Neutrophil (primary cell): ENCODE measurements around the gene NOP56.

Source experiments
- H3K27ac ChIP-seq: fragments of 200-600 bp; sonication (generic); 2 replicates; pipeline ENCODE4 v1.5.1; 2016; ENCODE audit warnings: mild to moderate bottlenecking, moderate library complexity
- H3K27me3 ChIP-seq: fragments of 200-600 bp; sonication (generic); 2 replicates; pipeline ENCODE4 v1.6.0; 2016; ENCODE audit warnings: mild to moderate bottlenecking
- H3K36me3 ChIP-seq: fragments of 200-600 bp; sonication (generic); 2 replicates; pipeline ENCODE4 v1.5.1; 2017
- H3K4me1 ChIP-seq, 2 experiments: fragments of 200-600 bp in 1 of 2; sonication (generic) in 1 of 2; 1 replicate in 1 of 2; 2 replicates in 1 of 2; pipeline versions ENCODE4 v1.5.1 to v1.6.1; 2013 to 2016; ENCODE audit warnings: low read depth in 1 of 2, low read length in 1 of 2, mild to moderate bottlenecking in 1 of 2, moderate library complexity in 1 of 2; ENCODE audit not compliant: control insufficient read depth in 1 of 2, insufficient read depth in 1 of 2
- H3K4me3 ChIP-seq, 2 experiments: fragments of 200-600 bp in 1 of 2; sonication (generic) in 1 of 2; 1 replicate in 1 of 2; 2 replicates in 1 of 2; pipeline ENCODE4 v1.5.1; 2013 to 2016; ENCODE audit warnings: low read depth in 1 of 2, low read length in 1 of 2, mild to moderate bottlenecking in 1 of 2, moderate library complexity in 1 of 2
- H3K9me3 ChIP-seq: fragments of 200-600 bp; sonication (generic); 2 replicates; pipeline ENCODE4 v1.5.1; 2016
- TF ChIP-seq, protein P1 (sequence below): fragments of 200-600 bp; sonication (generic); IDR thresholded peaks from 2 replicates; pipeline ENCODE4 v1.5.1; 2016; ENCODE audit warnings: antibody characterized with exemption

NOP56 gene

DNA sequence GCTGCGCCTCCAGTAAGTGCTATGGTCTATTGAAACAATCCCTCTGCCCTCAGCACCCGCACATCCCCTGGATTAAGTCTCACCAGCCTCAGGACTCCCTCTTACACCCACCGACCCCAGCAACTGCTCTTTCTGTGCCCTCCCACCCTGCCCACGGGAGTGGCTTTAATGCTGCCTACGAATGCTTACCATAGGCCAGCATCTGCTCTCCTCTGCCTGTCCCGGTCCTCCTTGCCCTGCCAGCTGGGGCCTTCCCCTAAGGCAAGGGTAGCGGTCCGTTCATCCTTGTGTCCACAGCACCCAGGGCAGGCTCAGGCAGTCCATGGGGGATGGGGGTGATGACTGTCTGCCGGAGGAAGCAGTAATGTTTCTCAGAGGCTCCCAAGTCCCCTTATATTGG lies 44.2 kb downstream of the NOP56 start:
- Histone ChIP-seq H3K4me1 (peaks cover 9 to 12% of the 10 kb centered on the region in 2 experiments), H3K27ac (no peak overlapping the region), H3K9me3 (no peaks in the 10 kb centered on the region), H3K36me3 (no peaks in the 10 kb centered on the region), H3K27me3 (peaks cover 90% of the 10 kb centered on the region), H3K4me3 (no peak overlapping the region)
- TF ChIP-seq, protein P1, sequence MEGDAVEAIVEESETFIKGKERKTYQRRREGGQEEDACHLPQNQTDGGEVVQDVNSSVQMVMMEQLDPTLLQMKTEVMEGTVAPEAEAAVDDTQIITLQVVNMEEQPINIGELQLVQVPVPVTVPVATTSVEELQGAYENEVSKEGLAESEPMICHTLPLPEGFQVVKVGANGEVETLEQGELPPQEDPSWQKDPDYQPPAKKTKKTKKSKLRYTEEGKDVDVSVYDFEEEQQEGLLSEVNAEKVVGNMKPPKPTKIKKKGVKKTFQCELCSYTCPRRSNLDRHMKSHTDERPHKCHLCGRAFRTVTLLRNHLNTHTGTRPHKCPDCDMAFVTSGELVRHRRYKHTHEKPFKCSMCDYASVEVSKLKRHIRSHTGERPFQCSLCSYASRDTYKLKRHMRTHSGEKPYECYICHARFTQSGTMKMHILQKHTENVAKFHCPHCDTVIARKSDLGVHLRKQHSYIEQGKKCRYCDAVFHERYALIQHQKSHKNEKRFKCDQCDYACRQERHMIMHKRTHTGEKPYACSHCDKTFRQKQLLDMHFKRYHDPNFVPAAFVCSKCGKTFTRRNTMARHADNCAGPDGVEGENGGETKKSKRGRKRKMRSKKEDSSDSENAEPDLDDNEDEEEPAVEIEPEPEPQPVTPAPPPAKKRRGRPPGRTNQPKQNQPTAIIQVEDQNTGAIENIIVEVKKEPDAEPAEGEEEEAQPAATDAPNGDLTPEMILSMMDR: no peak

DNA sequence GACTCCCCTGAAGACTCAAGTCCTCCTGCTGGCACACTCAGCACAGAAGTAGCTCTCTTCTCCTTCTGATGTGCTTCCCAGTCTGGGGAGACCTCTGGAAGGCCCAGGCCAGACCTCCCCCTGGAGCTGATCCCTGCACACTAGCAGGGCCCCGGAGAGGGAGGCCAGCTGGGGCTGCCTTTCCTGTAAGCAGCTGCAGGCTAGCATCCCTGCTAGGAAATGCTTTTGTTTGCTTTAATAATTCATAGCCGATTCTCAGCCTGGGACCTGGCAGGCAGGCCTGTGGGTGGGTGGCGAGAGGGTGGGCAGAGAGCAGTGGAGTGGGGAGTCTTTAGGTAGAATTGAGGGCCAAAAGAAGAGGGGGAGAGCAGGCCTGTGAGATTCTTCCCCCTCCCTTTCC lies 45.3 kb downstream of the NOP56 start:
- peaks cover 85% of the 10 kb centered on the region for H3K27me3 ChIP-seq
- no peaks in the 10 kb centered on the region for H3K36me3 ChIP-seq
- peaks cover 5 to 6% of the 10 kb centered on the region in 2 experiments for H3K4me1 ChIP-seq

DNA sequence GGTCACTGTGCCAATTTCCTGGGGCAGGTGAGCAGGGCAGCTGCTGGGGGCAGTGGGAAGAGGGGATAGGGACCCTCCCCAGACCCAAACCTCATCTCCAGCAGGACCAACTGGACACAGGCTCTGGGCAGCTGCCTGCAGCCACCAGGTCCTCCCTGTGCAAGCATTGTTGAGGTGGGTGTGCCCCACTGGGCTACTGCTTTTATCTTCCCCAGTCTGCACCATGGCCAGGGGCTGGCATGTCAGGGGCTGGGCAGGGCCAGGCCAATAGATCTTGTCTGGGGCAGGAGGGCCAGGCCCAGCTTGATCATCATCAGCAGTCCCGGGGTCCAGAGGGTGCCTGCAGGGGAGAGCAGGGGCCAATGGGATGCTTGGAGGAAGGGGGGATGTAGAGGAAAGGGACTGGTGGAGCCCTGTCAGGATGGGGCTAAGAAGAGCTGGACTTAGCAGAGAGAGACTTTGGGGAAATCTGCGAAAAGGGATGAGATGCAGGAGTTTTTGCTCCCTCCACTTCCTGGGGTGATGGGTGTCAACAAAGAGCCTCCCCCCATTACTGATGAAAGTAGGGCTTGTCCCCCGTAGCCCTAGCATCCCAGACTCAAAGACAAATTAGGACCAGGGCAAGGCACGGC lies 45.9 kb downstream of the NOP56 start:
- Histone ChIP-seq H3K36me3 (no peaks in the 10 kb centered on the region), H3K9me3 (no peaks in the 10 kb centered on the region), H3K4me3 (no peak overlapping the region), H3K27ac (no peak overlapping the region), H3K4me1 (peaks cover 4 to 5% of the 10 kb centered on the region in 2 experiments), H3K27me3 (peaks cover 81% of the 10 kb centered on the region)
- TF ChIP-seq, protein P1: no peak

More for the DNA sequence above, 45.3 kb downstream of the NOP56 start:
- TF ChIP-seq, protein P1: no peak
- no peak overlapping the region for H3K27ac ChIP-seq
- no peaks in the 10 kb centered on the region for H3K9me3 ChIP-seq
- no peak overlapping the region for H3K4me3 ChIP-seq

DNA sequence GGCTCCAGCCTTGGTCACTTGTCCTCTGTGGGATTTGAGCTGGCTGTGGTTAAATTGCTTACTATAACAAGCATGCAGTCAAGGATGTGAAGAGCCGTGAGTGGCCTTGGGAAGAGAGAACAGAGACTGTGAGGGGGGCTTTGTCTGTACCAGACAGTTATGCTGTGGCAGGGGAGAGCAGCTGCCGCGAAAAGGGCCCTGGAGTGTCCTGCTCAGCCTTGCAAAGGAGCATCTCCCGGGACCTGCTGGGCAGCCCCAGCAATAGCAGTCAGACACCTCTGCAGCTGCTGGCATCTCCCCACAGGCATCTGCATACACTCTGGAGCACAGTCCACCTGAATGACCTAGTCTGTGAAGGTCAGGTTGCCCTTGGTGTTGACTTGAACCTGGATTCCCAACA lies 46.5 kb downstream of the NOP56 start:
- TF ChIP-seq, protein P1: no peak
- Histone ChIP-seq H3K9me3 (no peaks in the 10 kb centered on the region), H3K27ac (no peak overlapping the region), H3K27me3 (peaks cover 75% of the 10 kb centered on the region), H3K4me1 (no peaks in the 10 kb centered on the region), H3K4me3 (no peak overlapping the region), H3K36me3 (no peaks in the 10 kb centered on the region)

DNA sequence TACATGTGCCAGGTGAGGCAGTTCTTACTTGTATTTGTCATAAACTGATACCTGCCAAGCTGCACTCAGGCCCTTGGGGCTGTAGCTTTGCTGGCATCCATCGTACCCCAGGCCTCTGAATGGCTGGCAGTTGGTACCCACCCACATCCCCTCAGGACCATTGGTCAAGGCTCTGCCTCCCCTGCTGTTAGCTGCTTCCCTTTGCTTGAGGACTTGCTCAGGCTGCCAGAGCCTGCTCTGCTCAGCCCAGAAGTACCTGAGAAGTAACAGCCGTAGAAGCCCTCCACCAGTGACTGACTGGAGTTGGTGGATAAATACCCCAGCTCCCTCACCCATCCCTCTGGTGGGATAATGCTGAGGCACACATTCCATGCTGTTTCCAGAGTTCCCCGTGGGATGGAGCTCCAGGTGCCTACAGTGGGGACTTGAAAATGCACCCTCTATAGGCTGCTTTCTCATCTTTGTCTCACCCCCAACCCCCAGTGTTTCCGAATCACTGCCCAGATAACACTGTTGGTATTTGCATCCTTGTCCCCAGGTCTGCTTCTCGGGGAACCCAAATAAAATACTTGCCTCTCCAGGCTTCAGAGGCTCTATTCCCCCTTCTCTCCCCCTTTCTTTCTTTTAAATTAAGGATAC lies 47.5 kb downstream of the NOP56 start:
- Histone ChIP-seq H3K4me3 (no peak overlapping the region), H3K4me1 (no peaks in the 10 kb centered on the region), H3K27me3 (peaks cover 69% of the 10 kb centered on the region), H3K36me3 (no peaks in the 10 kb centered on the region), H3K9me3 (no peaks in the 10 kb centered on the region), H3K27ac (no peak overlapping the region)
- TF ChIP-seq, protein P1: no peak
